ENCODE measurements around the gene SDHA.
"Not testable (repeated sequence)": the region's sequence is repeated elsewhere in the genome, so short reads cannot be mapped to it uniquely, and the experiment has no call there.

SDHA gene

GRCh38 chr5:302416-302815, 84.3 kb downstream of the SDHA start:
- DNase-seq: not testable (repeated sequence)

GRCh38 chr5:302966-303365, 84.8 kb downstream of the SDHA start:
- DNase-seq: no peak

- not testable (repeated sequence) for DNase-seq
Measured at GRCh38 chr5:303741-304140, 85.6 kb downstream of the SDHA start.

GRCh38 chr5:305050-305449, 86.9 kb downstream of the SDHA start:
- DNase-seq: no peak

GRCh38 chr5:305459-305858, 87.3 kb downstream of the SDHA start:
- no peak for DNase-seq

- no peak for DNase-seq
Measured at GRCh38 chr5:306011-306805, 88.1 kb downstream of the SDHA start.
